ENCODE data around the gene BLCAP. TPM values are rescaled to one million over a fixed set of nuclear protein-coding genes. Genes with fewer than 3 reads are reported as not detected.

BLCAP gene
- total RNA-seq, 1 donor from 2014 or later: 36.3 TPM

DNA sequence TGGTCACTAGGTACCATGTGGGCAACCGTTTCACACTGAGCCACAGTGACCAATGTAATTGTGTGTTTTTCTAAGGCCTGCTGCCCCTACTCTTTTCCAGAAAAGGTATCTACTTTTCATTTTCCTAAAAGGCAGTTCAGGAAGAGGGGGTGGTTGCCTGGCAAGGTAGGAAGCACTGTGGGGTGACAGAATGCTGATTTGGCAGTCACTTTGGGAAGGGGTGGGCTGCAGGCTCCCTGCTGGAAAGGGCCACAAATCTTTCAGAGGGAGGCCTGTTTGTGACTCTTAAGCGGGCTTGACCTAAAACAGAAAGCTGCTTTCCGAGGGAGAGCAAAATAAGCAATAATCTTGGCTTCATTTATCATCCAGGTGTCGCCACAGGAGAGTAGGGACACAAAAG lies 11.8 kb downstream of the BLCAP start:
- Histone ChIP-seq H3K27me3 (ENCODE audit: control insufficient read depth, insufficient read depth, low read length) (no peaks in the 10 kb centered on the region), H3K36me3 (ENCODE audit: control insufficient read depth, insufficient read depth, low read length) (peaks cover 4% of the 10 kb centered on the region), H3K4me3 (ENCODE audit: low read depth, low read length) (no peak overlapping the region)
- DNase-seq (ENCODE audit: low read depth): no peak
- TF ChIP-seq CTCF (IDR thresholded peaks at IDR 0.05; ENCODE audit: insufficient read depth, low read length, poor library complexity, severe bottlenecking): no peak

DNA sequence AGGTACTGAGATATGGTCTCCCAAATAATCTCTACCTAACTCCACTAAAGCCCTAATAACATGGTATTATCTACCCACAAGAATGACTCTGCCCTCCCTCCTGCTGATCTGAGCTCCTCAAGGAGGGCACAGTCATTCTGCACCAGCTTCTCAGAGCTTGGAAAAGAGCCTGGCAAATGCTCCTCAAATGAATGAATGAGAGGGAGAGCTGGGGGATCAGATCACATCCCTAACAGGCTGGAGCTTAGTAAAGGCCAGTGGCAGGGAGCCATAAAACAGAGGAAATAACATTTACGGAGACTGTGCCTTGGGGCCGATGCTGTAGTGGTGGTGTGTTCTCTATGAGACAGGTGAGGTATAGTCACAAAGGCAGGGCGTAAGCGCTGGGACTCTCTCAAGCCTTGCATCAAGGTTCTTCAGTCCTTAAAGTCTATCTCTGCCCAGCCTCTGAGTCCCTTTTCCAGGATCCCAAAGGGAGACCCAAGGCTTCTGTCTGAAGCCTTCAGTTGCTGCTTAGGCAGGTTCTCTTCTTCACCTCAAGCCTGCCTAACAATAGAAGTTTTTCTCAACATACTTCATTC lies 13.8 kb downstream of the BLCAP start:
- TF ChIP-seq CTCF (IDR thresholded peaks at IDR 0.05; ENCODE audit: insufficient read depth, low read length, poor library complexity, severe bottlenecking): no peak
- no peaks in the 10 kb centered on the region for H3K27me3 ChIP-seq (ENCODE audit: control insufficient read depth, insufficient read depth, low read length)
- no peak overlapping the region for H3K4me3 ChIP-seq (ENCODE audit: low read depth, low read length)
- DNase-seq (ENCODE audit: low read depth): no peak
- peaks cover 4% of the 10 kb centered on the region for H3K36me3 ChIP-seq (ENCODE audit: control insufficient read depth, insufficient read depth, low read length)

- Histone ChIP-seq H3K36me3 (ENCODE audit: control insufficient read depth, insufficient read depth, low read length) (peaks cover 2% of the 10 kb centered on the region), H3K27me3 (ENCODE audit: control insufficient read depth, insufficient read depth, low read length) (no peaks in the 10 kb centered on the region), H3K4me3 (ENCODE audit: low read depth, low read length) (no peak overlapping the region)
- DNase-seq (ENCODE audit: low read depth): no peak
- TF ChIP-seq CTCF (IDR thresholded peaks at IDR 0.05; ENCODE audit: insufficient read depth, low read length, poor library complexity, severe bottlenecking): no peak
Observed at GRCh38 chr20:37511610-37512275, 15.9 kb downstream of the BLCAP start.

DNA sequence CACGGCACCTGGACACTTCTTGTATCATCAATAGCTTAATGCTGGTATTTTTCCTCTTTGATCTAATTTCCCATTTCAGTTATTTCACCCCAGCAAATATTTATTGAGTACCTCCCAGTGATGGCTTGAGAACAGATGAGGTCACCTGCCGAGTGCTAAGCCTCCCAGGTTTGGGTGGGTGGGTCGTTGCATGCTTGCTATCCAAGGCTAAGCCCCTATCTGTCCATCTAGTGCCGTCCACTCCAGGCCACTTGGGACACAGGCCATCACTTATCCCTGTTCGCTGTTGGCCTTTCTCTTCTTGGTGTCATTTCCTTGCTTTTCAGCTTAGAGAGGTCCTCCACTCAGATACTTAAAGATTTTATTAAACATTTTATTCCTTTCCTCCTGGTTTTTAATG lies 17.4 kb downstream of the BLCAP start:
- no peak for TF ChIP-seq CTCF (IDR thresholded peaks at IDR 0.05; ENCODE audit: insufficient read depth, low read length, poor library complexity, severe bottlenecking)
- Histone ChIP-seq H3K4me3 (ENCODE audit: low read depth, low read length) (no peak overlapping the region), H3K36me3 (ENCODE audit: control insufficient read depth, insufficient read depth, low read length) (peaks cover 2% of the 10 kb centered on the region), H3K27me3 (ENCODE audit: control insufficient read depth, insufficient read depth, low read length) (no peaks in the 10 kb centered on the region)
- DNase-seq (ENCODE audit: low read depth): no peak

GRCh38 chr20:37506152-37506725 lies 21.4 kb downstream of the BLCAP start:
- Histone ChIP-seq H3K36me3 (ENCODE audit: control insufficient read depth, insufficient read depth, low read length) (no peaks in the 10 kb centered on the region), H3K4me3 (ENCODE audit: low read depth, low read length) (no peak overlapping the region), H3K27me3 (ENCODE audit: control insufficient read depth, insufficient read depth, low read length) (no peaks in the 10 kb centered on the region)
- no peak for TF ChIP-seq CTCF (IDR thresholded peaks at IDR 0.05; ENCODE audit: insufficient read depth, low read length, poor library complexity, severe bottlenecking)
- DNase-seq (ENCODE audit: low read depth): no peak
